HG03060 (cell line): ENCODE results near the gene C9orf78.

ENCODE experiments used
- ATAC-seq: cut with Tn5 transposase; IDR thresholded peaks from one replicate; pipeline ENCODE4 v1.9.1; 2021; ENCODE audit warnings: low read depth, moderate number of reproducible peaks; ENCODE audit not compliant: unreplicated experiment

Gene C9orf78

GRCh38 chr9:129835128-129835859 lies at the start of gene C9orf78, which contains the start of gene USP20:
C9orf78 (minus strand) TSS chr9:129835275; CDS start chr9:129835221, 54 bp downstream.
USP20 (plus strand) TSS chr9:129835458; CDS start chr9:129852556, 17,098 bp downstream.
- peak; percentile 56 for ATAC-seq

- ATAC-seq: no peak
Measured at GRCh38 chr9:129884220-129885017, 49.3 kb upstream of the C9orf78 start.

- no peak for ATAC-seq
Measured at GRCh38 chr9:129881547-129882324, 46.7 kb upstream of the C9orf78 start.

- ATAC-seq: no peak
Measured at GRCh38 chr9:129880654-129881546, 45.8 kb upstream of the C9orf78 start.

GRCh38 chr9:129879991-129880653 lies 45.0 kb upstream of the C9orf78 start:
- no peak for ATAC-seq

- ATAC-seq: no peak
Measured at GRCh38 chr9:129879103-129879699, 44.1 kb upstream of the C9orf78 start.

GRCh38 chr9:129878291-129878690 lies 43.2 kb upstream of the C9orf78 start:
- no peak for ATAC-seq

- ATAC-seq: no peak
Measured at GRCh38 chr9:129876815-129877214, 41.7 kb upstream of the C9orf78 start.

GRCh38 chr9:129875687-129876395 lies 40.8 kb upstream of the C9orf78 start:
- no peak for ATAC-seq

GRCh38 chr9:129875181-129875611 lies 40.1 kb upstream of the C9orf78 start:
- no peak for ATAC-seq

GRCh38 chr9:129874261-129875101 lies 39.4 kb upstream of the C9orf78 start:
- no peak for ATAC-seq

GRCh38 chr9:129873563-129874190 lies 38.6 kb upstream of the C9orf78 start:
- no peak for ATAC-seq

- ATAC-seq: no peak
Measured at GRCh38 chr9:129871046-129871445, 36.0 kb upstream of the C9orf78 start.

- no peak for ATAC-seq
Measured at GRCh38 chr9:129869585-129870501, 34.8 kb upstream of the C9orf78 start.

- ATAC-seq: no peak
Measured at GRCh38 chr9:129868872-129869486, 33.9 kb upstream of the C9orf78 start.
